Endothelial cell of umbilical vein (primary cell): ENCODE data around the gene SBF1. TPM values are rescaled to one million over a fixed set of nuclear protein-coding genes. Genes with fewer than 3 reads are reported as not detected.

Experiments used
- BruUV-seq: library from RNA; stranded (reverse); fragments of 400-500 nt; replicated peaks from 2 replicates; lab custom pipeline; 2021; lab: Mats Ljungman, UMichigan
- CTCF ChIA-PET: fragments of 300-600, 350-600 bp; sonication (Branson Sonifier 250); formaldehyde crosslinking; loops from one replicate; lab custom pipeline; 2021; ENCODE audit warnings: antibody characterized with exemption, inconsistent platforms; lab: Charles Lee
- POLR2A ChIA-PET: fragments of 300-600, 350-600 bp; sonication (Branson Sonifier 250); formaldehyde crosslinking; loops from one replicate; lab custom pipeline; 2021; ENCODE audit warnings: antibody characterized with exemption, inconsistent platforms; lab: Charles Lee
- DNase-seq: peaks from one replicate; pipeline ENCODE4 v3.0.0-alpha.2; 2011; ENCODE audit warnings: low read depth, low spot score
- FAIRE-seq: peaks from 2 replicates; lab custom pipeline; 2011; peaks lifted over from hg19 to GRCh38; lab: Jason Lieb, UNC
- H2AFZ ChIP-seq: 2 replicates; pipeline ENCODE4 v1.6.0; 2012; ENCODE audit warnings: low read depth, low read length, control low read depth, inconsistent platforms
- H3K27ac ChIP-seq: 2 replicates; pipeline ENCODE4 v1.5.1; 2011; ENCODE audit warnings: low read depth, mild to moderate bottlenecking, control low read depth, low read length, moderate library complexity; ENCODE audit not compliant: insufficient read depth
- H3K27me3 ChIP-seq, 2 experiments: 2 replicates each; pipeline versions ENCODE4 v1.6.0 to v1.6.1; 2011; ENCODE audit warnings: low read length in 2 of 2, mixed read lengths in 1 of 2; ENCODE audit not compliant: control insufficient read depth in 2 of 2, insufficient read depth in 2 of 2
- H3K36me3 ChIP-seq, 2 experiments: 2 replicates in 1 of 2; 3 replicates in 1 of 2; pipeline ENCODE4 v1.5.1; 2011; ENCODE audit warnings: low read length in 2 of 2, mild to moderate bottlenecking in 1 of 2, moderate library complexity in 1 of 2; ENCODE audit not compliant: control insufficient read depth in 2 of 2, insufficient read depth in 2 of 2; ENCODE audit errors: extremely low read depth in 1 of 2
- H3K4me1 ChIP-seq: 3 replicates; pipeline ENCODE4 v1.5.1; 2011; ENCODE audit warnings: mild to moderate bottlenecking, low read length; ENCODE audit not compliant: control insufficient read depth, insufficient read depth; ENCODE audit errors: extremely low read depth
- H3K4me2 ChIP-seq: 2 replicates; pipeline ENCODE4 v1.6.1; 2011; ENCODE audit warnings: low read length, control low read depth, mixed read lengths; ENCODE audit not compliant: insufficient read depth
- H3K4me3 ChIP-seq, 3 experiments: fragments of 200-600 bp in 1 of 3; sonication (generic), shearing (Covaris generic) in 1 of 3; replicated peaks in 1 of 3; 2 replicates each; pipeline ENCODE4 v1.5.1; 2011 to 2016; ENCODE audit warnings: control low read depth in 3 of 3, low read length in 3 of 3, mild to moderate bottlenecking in 2 of 3, inconsistent platforms in 1 of 3, low read depth in 1 of 3, moderate library complexity in 1 of 3; ENCODE audit not compliant: insufficient read depth in 1 of 3
- H3K79me2 ChIP-seq: 2 replicates; pipeline ENCODE4 v1.6.0; 2012; ENCODE audit warnings: low read length, inconsistent platforms; ENCODE audit not compliant: control insufficient read depth, insufficient read depth
- H3K9ac ChIP-seq: replicated peaks from 2 replicates; pipeline ENCODE3; 2011; ENCODE audit warnings: low read length, control low read depth; ENCODE audit not compliant: insufficient read depth; ENCODE audit errors: extremely low read depth
- H3K9me1 ChIP-seq: replicated peaks from 3 replicates; pipeline ENCODE4 v1.6.0; 2011; ENCODE audit warnings: mild to moderate bottlenecking, low read length; ENCODE audit not compliant: control insufficient read depth, insufficient read depth; ENCODE audit errors: extremely low read depth
- H3K9me3 ChIP-seq: replicated peaks from 2 replicates; pipeline ENCODE4 v1.5.1; 2012; ENCODE audit warnings: low read length, inconsistent platforms; ENCODE audit not compliant: control insufficient read depth, insufficient read depth
- H4K20me1 ChIP-seq: replicated peaks from 2 replicates; pipeline ENCODE3; 2011; ENCODE audit warnings: mild to moderate bottlenecking, low read length; ENCODE audit not compliant: control insufficient read depth, insufficient read depth; ENCODE audit errors: extremely low read depth
- EZH2 ChIP-seq: IDR thresholded peaks from 2 replicates; pipeline ENCODE4 v1.6.1; 2012; ENCODE audit warnings: borderline replicate concordance, low read depth, mild to moderate bottlenecking, moderate library complexity, low read length, inconsistent platforms; ENCODE audit not compliant: severe bottlenecking
- FOS ChIP-seq: IDR thresholded peaks from 2 replicates; pipeline ENCODE4 v1.6.1; 2011; ENCODE audit warnings: mild to moderate bottlenecking, low read length, moderate library complexity, borderline replicate concordance; ENCODE audit not compliant: insufficient read depth
- GATA2 ChIP-seq: IDR thresholded peaks from 2 replicates; pipeline ENCODE4 v1.7.0; 2011; ENCODE audit warnings: low read depth, mild to moderate bottlenecking, moderate library complexity, mixed read lengths, low read length; ENCODE audit not compliant: insufficient read length, insufficient read depth
- JUN ChIP-seq: IDR thresholded peaks from 2 replicates; pipeline ENCODE4 v1.6.1; 2011; ENCODE audit warnings: borderline replicate concordance, low read depth; ENCODE audit not compliant: insufficient read length, insufficient read depth
- MYC ChIP-seq: IDR thresholded peaks from one replicate; pipeline ENCODE4 v1.6.1; 2011; ENCODE audit warnings: mild to moderate bottlenecking, low read depth, low read length
- POLR2A ChIP-seq: IDR thresholded peaks from 2 replicates; pipeline ENCODE4 v1.6.1; 2012; ENCODE audit warnings: low read depth, mild to moderate bottlenecking, control low read depth, low read length
- POLR2AphosphoS5 ChIP-seq: IDR thresholded peaks from 2 replicates; pipeline ENCODE4 v1.6.1; 2012; ENCODE audit warnings: low read depth, mild to moderate bottlenecking, control low read depth, low read length, moderate library complexity; ENCODE audit not compliant: insufficient read depth
- dilution Hi-C: fragments of 300-500 bp; cut with MboI; formaldehyde crosslinking; loops from one replicate; pipeline ENCODE4 v1.15.0; 2019; ENCODE audit warnings: low sequenced_read_pairs; ENCODE audit not compliant: extremely low pct_ligation_motif_present
- intact Hi-C: fragments of 100-400 bp; cut with micrococcal nuclease; formaldehyde crosslinking; loops from one replicate; pipeline ENCODE4 v1.10.0; 2022
- polyA plus RNA-seq, 4 experiments: library from polyadenylated mRNA; depleted of rRNA in 3 of 4; stranded (reverse) in 3 of 4; unstranded in 1 of 4; fragments of >200 nt; gene quantifications; 2 replicates each; pipeline versions ENCODE4 v1.2.1 to v1.2.3, GENCODE V29; 2011 to 2012; ENCODE audit warnings: missing spikeins in 1 of 4
- total RNA-seq: library from RNA; stranded (reverse); gene quantifications from 2 replicates; pipeline ENCODE4 v1.2.3, GENCODE V29; 2021
- TF ChIP-seq, protein P1 (sequence below): IDR thresholded peaks from 2 replicates; pipeline ENCODE4 v1.6.1; 2011; ENCODE audit not compliant: insufficient read depth, insufficient read length
- TF ChIP-seq, protein P2 (sequence below), 2 donors: IDR thresholded peaks; 1 replicate in 1 of 2; 2 replicates in 1 of 2; pipeline ENCODE4 v1.5.1; 2011; ENCODE audit warnings: low read length in 2 of 2, mild to moderate bottlenecking in 2 of 2, moderate library complexity in 2 of 2, control low read depth in 1 of 2, inconsistent platforms in 1 of 2, low read depth in 1 of 2; ENCODE audit not compliant: insufficient read depth in 1 of 2; ENCODE audit errors: extremely low read depth in 1 of 2

SBF1 gene
- total and polyA plus RNA-seq, 2 donors (not counting 3 experiments of a cell fraction or from before 2014, with no cell fraction given): 36.3 to 68.6 TPM

DNA sequence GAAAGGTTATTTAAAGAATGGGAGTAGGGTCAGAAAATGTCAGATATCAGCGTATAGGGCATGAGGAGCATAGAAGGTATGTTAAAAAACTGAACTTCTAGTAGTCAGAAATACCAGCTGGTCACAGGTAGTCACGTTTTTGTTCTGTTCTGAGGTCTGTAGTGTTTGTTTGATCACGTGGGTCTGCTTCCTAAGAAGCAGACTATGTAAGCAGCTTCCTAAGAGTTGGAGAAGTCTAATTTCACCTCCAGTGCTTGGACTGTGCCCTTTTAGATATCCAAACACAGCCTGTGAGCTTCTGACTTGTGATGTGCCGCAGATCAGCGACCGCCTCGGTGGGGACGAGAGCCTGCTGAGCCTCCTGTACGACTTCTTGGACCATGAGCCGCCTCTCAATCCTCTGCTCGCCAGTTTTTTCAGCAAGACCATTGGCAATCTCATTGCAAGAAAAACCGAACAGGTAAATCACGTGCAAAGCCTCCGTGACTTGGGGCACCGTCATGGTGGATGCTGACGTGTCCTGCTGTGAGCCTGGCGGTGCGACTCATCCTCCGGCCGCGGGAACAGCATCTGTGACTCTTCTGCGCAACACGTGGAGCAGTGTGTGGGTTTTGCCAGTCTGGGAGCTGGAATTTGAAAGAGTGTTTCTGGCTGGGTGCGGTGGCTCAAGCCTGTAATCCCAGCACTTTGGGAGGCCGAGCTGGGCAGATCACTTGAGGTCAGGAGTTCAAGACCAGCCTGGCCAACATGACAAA is 68.2 kb downstream of the SBF1 start:
- no peak overlapping the region for H3K4me3 ChIP-seq
- H3K4me2 ChIP-seq: no peak overlapping the region
- peaks cover 4 to 10% of the 10 kb centered on the region in 2 experiments for H3K36me3 ChIP-seq
- no peak for FAIRE-seq
- peaks cover 8% of the 10 kb centered on the region for H3K4me1 ChIP-seq
- H3K9me1 ChIP-seq: no peaks in the 10 kb centered on the region
- H3K79me2 ChIP-seq: peaks cover 6% of the 10 kb centered on the region
- TF ChIP-seq FOS (no peak), EZH2 (no peak), POLR2A (no peak), POLR2AphosphoS5 (no peak), MYC (no peak), GATA2 (no peak), JUN (no peak)
- TF ChIP-seq, protein P1, sequence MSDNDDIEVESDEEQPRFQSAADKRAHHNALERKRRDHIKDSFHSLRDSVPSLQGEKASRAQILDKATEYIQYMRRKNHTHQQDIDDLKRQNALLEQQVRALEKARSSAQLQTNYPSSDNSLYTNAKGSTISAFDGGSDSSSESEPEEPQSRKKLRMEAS: no peak
- TF ChIP-seq, protein P2, sequence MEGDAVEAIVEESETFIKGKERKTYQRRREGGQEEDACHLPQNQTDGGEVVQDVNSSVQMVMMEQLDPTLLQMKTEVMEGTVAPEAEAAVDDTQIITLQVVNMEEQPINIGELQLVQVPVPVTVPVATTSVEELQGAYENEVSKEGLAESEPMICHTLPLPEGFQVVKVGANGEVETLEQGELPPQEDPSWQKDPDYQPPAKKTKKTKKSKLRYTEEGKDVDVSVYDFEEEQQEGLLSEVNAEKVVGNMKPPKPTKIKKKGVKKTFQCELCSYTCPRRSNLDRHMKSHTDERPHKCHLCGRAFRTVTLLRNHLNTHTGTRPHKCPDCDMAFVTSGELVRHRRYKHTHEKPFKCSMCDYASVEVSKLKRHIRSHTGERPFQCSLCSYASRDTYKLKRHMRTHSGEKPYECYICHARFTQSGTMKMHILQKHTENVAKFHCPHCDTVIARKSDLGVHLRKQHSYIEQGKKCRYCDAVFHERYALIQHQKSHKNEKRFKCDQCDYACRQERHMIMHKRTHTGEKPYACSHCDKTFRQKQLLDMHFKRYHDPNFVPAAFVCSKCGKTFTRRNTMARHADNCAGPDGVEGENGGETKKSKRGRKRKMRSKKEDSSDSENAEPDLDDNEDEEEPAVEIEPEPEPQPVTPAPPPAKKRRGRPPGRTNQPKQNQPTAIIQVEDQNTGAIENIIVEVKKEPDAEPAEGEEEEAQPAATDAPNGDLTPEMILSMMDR (IDR thresholded peaks at IDR 0.05; ENCODE audit: extremely low read depth in 1 of 2, insufficient read depth in 1 of 2, low read depth in 1 of 2, low read length in 2 of 2): no peak
- ChIA-PET POLR2A (no interaction called here), CTCF (interaction anchor here (1.1 kb wide), 1 partner anchor 154 kb away, joined by 3 read pairs; no protein-coding TSS in a partner anchor)
- H2AFZ ChIP-seq: no peak overlapping the region
- intact Hi-C loops (no loop called here), dilution Hi-C loops (no loop called here)
- DNase-seq: no peak
- BruUV-seq: no TSS peak
- no peaks in the 10 kb centered on the region for H3K9me3 ChIP-seq
- H4K20me1 ChIP-seq: no peaks in the 10 kb centered on the region
- no peak overlapping the region for H3K27ac ChIP-seq
- no peaks in the 10 kb centered on the region for H3K27me3 ChIP-seq
- no peak overlapping the region for H3K9ac ChIP-seq
